ENCODE results near the gene IFIT1B. TPM values are rescaled to one million over a fixed set of nuclear protein-coding genes. Genes with fewer than 3 reads are reported as not detected.

Gene IFIT1B
- total RNA-seq, 1 experiment from 2014 or later: not detected

DNA sequence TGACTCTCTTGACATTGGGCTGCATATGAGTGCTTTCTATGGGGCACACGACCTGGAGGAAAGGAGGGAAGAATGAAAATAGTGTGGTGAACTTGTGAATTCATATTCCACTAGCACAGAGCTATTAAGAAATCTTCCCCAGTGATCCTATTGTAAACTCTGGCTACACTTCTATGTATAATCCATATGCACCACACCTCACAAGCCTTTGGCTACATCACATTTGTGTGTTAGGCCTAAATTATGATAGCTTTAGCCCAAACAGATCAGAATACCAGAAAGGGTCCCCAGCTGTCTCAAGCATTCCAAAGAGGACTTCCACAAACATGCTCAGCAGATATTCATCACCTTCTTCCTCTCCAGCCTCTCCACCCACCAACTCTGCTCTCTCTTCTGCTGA is 9.7 kb upstream of the IFIT1B start (continued):
- TF ChIP-seq CBFB (CRISPR knock-in tag; IDR thresholded peaks at IDR 0.05; ENCODE audit: low read depth): no peak
- TF ChIP-seq, protein P1, sequence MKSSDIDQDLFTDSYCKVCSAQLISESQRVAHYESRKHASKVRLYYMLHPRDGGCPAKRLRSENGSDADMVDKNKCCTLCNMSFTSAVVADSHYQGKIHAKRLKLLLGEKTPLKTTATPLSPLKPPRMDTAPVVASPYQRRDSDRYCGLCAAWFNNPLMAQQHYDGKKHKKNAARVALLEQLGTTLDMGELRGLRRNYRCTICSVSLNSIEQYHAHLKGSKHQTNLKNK (CRISPR knock-in tag; IDR thresholded peaks at IDR 0.05): no peak
- TF ChIP-seq ZNF423 (CRISPR knock-in tag; IDR thresholded peaks at IDR 0.05): no peak
- TF ChIP-seq, protein P2, sequence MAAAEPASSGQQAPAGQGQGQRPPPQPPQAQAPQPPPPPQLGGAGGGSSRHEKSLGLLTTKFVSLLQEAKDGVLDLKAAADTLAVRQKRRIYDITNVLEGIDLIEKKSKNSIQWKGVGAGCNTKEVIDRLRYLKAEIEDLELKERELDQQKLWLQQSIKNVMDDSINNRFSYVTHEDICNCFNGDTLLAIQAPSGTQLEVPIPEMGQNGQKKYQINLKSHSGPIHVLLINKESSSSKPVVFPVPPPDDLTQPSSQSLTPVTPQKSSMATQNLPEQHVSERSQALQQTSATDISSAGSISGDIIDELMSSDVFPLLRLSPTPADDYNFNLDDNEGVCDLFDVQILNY (CRISPR knock-in tag; IDR thresholded peaks at IDR 0.05): no peak
- TF ChIP-seq NFATC4 (CRISPR knock-in tag; IDR thresholded peaks at IDR 0.05): no peak
- TF ChIP-seq, protein P3, sequence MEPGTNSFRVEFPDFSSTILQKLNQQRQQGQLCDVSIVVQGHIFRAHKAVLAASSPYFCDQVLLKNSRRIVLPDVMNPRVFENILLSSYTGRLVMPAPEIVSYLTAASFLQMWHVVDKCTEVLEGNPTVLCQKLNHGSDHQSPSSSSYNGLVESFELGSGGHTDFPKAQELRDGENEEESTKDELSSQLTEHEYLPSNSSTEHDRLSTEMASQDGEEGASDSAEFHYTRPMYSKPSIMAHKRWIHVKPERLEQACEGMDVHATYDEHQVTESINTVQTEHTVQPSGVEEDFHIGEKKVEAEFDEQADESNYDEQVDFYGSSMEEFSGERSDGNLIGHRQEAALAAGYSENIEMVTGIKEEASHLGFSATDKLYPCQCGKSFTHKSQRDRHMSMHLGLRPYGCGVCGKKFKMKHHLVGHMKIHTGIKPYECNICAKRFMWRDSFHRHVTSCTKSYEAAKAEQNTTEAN (CRISPR knock-in tag; IDR thresholded peaks at IDR 0.05): no peak
- TF ChIP-seq CREB1 (CRISPR knock-in tag; IDR thresholded peaks at IDR 0.05): no peak
- TF ChIP-seq, protein P4, sequence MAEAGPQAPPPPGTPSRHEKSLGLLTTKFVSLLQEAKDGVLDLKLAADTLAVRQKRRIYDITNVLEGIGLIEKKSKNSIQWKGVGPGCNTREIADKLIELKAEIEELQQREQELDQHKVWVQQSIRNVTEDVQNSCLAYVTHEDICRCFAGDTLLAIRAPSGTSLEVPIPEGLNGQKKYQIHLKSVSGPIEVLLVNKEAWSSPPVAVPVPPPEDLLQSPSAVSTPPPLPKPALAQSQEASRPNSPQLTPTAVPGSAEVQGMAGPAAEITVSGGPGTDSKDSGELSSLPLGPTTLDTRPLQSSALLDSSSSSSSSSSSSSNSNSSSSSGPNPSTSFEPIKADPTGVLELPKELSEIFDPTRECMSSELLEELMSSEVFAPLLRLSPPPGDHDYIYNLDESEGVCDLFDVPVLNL (CRISPR knock-in tag; IDR thresholded peaks at IDR 0.05; ENCODE audit: borderline replicate concordance, low read depth): no peak

DNA sequence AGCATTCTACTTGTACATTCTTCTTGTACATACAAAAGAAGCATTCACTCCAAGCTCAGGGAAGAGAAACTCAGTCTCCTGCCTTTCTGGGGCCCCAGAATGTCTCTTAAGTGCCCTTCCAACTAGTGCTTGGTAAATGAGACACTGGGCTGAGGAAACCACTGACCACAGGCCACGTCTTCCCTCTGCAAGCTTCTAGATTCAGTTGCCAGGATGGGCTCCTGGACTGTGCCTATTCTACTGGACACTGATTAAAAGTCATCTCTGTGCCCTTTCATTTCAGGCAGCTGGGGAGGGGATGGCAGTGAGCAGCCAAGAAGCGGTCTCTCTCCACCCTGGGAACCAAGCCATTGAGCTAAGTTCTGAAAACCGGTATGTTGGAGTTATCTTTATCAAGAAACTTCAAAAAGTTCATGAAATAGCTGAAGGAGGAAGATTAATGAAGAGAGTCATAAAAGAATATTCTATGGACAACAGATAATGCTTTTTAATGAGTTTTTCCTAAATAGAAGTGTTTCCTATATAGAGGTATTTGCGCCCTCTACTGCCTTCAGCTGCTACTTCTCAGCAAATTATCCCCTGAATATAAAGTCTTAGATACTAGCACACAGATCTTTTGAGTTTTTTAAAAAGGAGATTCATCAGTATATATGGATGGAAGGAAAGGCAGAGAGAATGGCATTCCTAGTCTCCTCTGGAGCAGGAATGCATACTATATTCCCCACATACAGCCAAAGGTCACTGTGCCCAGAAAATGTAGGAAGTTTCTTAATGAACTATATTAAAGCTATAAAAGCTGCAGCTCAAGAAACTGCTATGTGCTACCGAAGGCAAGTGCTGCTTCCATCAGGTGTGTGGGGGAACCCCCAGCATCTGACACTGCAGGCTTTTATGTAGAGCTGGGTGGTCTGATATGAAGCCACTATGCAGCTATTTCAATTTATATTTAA is 8.4 kb upstream of the IFIT1B start:
- TF ChIP-seq ZNF317 (CRISPR knock-in tag; IDR thresholded peaks at IDR 0.05; ENCODE audit: borderline replicate concordance, low read depth) (no peak), FOXP1 (CRISPR knock-in tag; IDR thresholded peaks at IDR 0.05; ENCODE audit: borderline replicate concordance) (no peak), SMAD3 (CRISPR knock-in tag; IDR thresholded peaks at IDR 0.05; ENCODE audit: borderline replicate concordance) (no peak), EMX1 (CRISPR knock-in tag; IDR thresholded peaks at IDR 0.05) (no peak), ZNF232 (CRISPR knock-in tag; IDR thresholded peaks at IDR 0.05) (no peak)
- TF ChIP-seq, protein P5, sequence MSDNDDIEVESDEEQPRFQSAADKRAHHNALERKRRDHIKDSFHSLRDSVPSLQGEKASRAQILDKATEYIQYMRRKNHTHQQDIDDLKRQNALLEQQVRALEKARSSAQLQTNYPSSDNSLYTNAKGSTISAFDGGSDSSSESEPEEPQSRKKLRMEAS (CRISPR knock-in tag; IDR thresholded peaks at IDR 0.05): no peak
- TF ChIP-seq, protein P6, sequence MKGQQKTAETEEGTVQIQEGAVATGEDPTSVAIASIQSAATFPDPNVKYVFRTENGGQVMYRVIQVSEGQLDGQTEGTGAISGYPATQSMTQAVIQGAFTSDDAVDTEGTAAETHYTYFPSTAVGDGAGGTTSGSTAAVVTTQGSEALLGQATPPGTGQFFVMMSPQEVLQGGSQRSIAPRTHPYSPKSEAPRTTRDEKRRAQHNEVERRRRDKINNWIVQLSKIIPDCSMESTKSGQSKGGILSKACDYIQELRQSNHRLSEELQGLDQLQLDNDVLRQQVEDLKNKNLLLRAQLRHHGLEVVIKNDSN (CRISPR knock-in tag; IDR thresholded peaks at IDR 0.05): no peak
- TF ChIP-seq, protein P7, sequence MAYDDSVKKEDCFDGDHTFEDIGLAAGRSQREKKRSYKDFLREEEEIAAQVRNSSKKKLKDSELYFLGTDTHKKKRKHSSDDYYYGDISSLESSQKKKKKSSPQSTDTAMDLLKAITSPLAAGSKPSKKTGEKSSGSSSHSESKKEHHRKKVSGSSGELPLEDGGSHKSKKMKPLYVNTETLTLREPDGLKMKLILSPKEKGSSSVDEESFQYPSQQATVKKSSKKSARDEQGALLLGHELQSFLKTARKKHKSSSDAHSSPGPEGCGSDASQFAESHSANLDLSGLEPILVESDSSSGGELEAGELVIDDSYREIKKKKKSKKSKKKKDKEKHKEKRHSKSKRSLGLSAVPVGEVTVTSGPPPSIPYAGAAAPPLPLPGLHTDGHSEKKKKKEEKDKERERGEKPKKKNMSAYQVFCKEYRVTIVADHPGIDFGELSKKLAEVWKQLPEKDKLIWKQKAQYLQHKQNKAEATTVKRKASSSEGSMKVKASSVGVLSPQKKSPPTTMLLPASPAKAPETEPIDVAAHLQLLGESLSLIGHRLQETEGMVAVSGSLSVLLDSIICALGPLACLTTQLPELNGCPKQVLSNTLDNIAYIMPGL (CRISPR knock-in tag; IDR thresholded peaks at IDR 0.05): no peak
- TF ChIP-seq, protein P8, sequence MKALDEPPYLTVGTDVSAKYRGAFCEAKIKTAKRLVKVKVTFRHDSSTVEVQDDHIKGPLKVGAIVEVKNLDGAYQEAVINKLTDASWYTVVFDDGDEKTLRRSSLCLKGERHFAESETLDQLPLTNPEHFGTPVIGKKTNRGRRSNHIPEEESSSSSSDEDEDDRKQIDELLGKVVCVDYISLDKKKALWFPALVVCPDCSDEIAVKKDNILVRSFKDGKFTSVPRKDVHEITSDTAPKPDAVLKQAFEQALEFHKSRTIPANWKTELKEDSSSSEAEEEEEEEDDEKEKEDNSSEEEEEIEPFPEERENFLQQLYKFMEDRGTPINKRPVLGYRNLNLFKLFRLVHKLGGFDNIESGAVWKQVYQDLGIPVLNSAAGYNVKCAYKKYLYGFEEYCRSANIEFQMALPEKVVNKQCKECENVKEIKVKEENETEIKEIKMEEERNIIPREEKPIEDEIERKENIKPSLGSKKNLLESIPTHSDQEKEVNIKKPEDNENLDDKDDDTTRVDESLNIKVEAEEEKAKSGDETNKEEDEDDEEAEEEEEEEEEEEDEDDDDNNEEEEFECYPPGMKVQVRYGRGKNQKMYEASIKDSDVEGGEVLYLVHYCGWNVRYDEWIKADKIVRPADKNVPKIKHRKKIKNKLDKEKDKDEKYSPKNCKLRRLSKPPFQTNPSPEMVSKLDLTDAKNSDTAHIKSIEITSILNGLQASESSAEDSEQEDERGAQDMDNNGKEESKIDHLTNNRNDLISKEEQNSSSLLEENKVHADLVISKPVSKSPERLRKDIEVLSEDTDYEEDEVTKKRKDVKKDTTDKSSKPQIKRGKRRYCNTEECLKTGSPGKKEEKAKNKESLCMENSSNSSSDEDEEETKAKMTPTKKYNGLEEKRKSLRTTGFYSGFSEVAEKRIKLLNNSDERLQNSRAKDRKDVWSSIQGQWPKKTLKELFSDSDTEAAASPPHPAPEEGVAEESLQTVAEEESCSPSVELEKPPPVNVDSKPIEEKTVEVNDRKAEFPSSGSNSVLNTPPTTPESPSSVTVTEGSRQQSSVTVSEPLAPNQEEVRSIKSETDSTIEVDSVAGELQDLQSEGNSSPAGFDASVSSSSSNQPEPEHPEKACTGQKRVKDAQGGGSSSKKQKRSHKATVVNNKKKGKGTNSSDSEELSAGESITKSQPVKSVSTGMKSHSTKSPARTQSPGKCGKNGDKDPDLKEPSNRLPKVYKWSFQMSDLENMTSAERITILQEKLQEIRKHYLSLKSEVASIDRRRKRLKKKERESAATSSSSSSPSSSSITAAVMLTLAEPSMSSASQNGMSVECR (CRISPR knock-in tag; IDR thresholded peaks at IDR 0.05; ENCODE audit: borderline replicate concordance): no peak
- TF ChIP-seq, protein P9, sequence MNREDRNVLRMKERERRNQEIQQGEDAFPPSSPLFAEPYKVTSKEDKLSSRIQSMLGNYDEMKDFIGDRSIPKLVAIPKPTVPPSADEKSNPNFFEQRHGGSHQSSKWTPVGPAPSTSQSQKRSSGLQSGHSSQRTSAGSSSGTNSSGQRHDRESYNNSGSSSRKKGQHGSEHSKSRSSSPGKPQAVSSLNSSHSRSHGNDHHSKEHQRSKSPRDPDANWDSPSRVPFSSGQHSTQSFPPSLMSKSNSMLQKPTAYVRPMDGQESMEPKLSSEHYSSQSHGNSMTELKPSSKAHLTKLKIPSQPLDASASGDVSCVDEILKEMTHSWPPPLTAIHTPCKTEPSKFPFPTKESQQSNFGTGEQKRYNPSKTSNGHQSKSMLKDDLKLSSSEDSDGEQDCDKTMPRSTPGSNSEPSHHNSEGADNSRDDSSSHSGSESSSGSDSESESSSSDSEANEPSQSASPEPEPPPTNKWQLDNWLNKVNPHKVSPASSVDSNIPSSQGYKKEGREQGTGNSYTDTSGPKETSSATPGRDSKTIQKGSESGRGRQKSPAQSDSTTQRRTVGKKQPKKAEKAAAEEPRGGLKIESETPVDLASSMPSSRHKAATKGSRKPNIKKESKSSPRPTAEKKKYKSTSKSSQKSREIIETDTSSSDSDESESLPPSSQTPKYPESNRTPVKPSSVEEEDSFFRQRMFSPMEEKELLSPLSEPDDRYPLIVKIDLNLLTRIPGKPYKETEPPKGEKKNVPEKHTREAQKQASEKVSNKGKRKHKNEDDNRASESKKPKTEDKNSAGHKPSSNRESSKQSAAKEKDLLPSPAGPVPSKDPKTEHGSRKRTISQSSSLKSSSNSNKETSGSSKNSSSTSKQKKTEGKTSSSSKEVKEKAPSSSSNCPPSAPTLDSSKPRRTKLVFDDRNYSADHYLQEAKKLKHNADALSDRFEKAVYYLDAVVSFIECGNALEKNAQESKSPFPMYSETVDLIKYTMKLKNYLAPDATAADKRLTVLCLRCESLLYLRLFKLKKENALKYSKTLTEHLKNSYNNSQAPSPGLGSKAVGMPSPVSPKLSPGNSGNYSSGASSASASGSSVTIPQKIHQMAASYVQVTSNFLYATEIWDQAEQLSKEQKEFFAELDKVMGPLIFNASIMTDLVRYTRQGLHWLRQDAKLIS (CRISPR knock-in tag; IDR thresholded peaks at IDR 0.05; ENCODE audit: borderline replicate concordance): no peak
- DNase-seq (ENCODE audit: low spot score): no peak
- H3K4me1 Mint-ChIP-seq: peaks cover 14% of the 10 kb centered on the region
- H3K4me3 Mint-ChIP-seq: no peak overlapping the region
- ChIA-PET POLR2A (interaction anchor here (0.6 to 1.1 kb wide), 2 partner anchors 65 to 99 kb away, joined by 3 read pairs; no protein-coding TSS in a partner anchor), CTCF (interaction anchor here (0.6 to 2.6 kb wide), 43 partner anchors 8 to 296 kb away, joined by 3 to 19 read pairs (median 5); partner anchors contain the start of genes CH25H, IFIT1, IFIT1B and IFIT2)
- no peaks in the 10 kb centered on the region for H3K36me3 Mint-ChIP-seq
- no peaks in the 10 kb centered on the region for H3K27me3 Mint-ChIP-seq (ENCODE audit: low read depth)
- ATAC-seq: peak; percentile 73
- peaks cover 6% of the 10 kb centered on the region for H3K9me3 Mint-ChIP-seq
- no peak overlapping the region for H3K27ac Mint-ChIP-seq

Measured in WTC11 (cell line).